ENCODE results near the gene ARL6IP5.
A peak's percentile ranks its signal among the peaks of the same experiment; 100 is the strongest.

The ARL6IP5 gene

GRCh38 chr3:69084326-69085167, at the start of gene ARL6IP5:
ARL6IP5 (plus strand) TSS chr3:69084937; CDS start chr3:69085048, 111 bp downstream.
- DNase-seq, result peak; percentile 69 to 84

GRCh38 chr3:69044608-69045007, 40.1 kb upstream of the ARL6IP5 start:
- no peak for DNase-seq

GRCh38 chr3:69048990-69049389, 35.7 kb upstream of the ARL6IP5 start:
- no peak for DNase-seq

GRCh38 chr3:69051756-69052471, 32.8 kb upstream of the ARL6IP5 start, which contains the start of gene TMF1:
TMF1 (minus strand) TSS chr3:69052333; CDS start chr3:69052086, 247 bp downstream.
- DNase-seq, result no peak

- no peak for DNase-seq
Measured at GRCh38 chr3:69052472-69052898, 32.3 kb upstream of the ARL6IP5 start.

- DNase-seq, result no peak
Measured at GRCh38 chr3:69058180-69058946, 26.4 kb upstream of the ARL6IP5 start.

GRCh38 chr3:69058947-69059224, 25.9 kb upstream of the ARL6IP5 start:
- no peak for DNase-seq

- DNase-seq, result no peak
Measured at GRCh38 chr3:69059688-69060087, 25.0 kb upstream of the ARL6IP5 start.

- DNase-seq, result no peak
Measured at GRCh38 chr3:69063636-69064035, 21.1 kb upstream of the ARL6IP5 start.

- no peak for DNase-seq
Measured at GRCh38 chr3:69065318-69065964, 19.3 kb upstream of the ARL6IP5 start.

GRCh38 chr3:69066121-69066520, 18.6 kb upstream of the ARL6IP5 start:
- no peak for DNase-seq

GRCh38 chr3:69072928-69073327, 11.8 kb upstream of the ARL6IP5 start:
- no peak for DNase-seq

- peak in 1 of 2 experiments; percentile 3 for DNase-seq
Measured at GRCh38 chr3:69079269-69080159, 5.2 kb upstream of the ARL6IP5 start.

GRCh38 chr3:69080233-69080920, 4.4 kb upstream of the ARL6IP5 start, which contains the start of gene UBA3:
UBA3 (minus strand) TSS chr3:69080365; CDS start chr3:69080353, 12 bp downstream.
- DNase-seq, result peak; percentile 81 to 82

GRCh38 chr3:69081583-69082262, 3.0 kb upstream of the ARL6IP5 start:
- DNase-seq, result no peak

GRCh38 chr3:69082361-69082760, 2.4 kb upstream of the ARL6IP5 start:
- no peak for DNase-seq

- no peak for DNase-seq
Measured at GRCh38 chr3:69082805-69083204, 1.9 kb upstream of the ARL6IP5 start.

- DNase-seq, result no peak
Measured at GRCh38 chr3:69085168-69085832, 563 bp downstream of the ARL6IP5 start.

GRCh38 chr3:69085833-69086722, 1.3 kb downstream of the ARL6IP5 start:
- peak; percentile 22 to 54 for DNase-seq
